Neural cell (in vitro differentiated cells): ENCODE measurements around the gene GFPT2. TPM values are rescaled to one million over a fixed set of nuclear protein-coding genes. Genes with fewer than 3 reads are reported as not detected.

Experiments used
- H2AFZ ChIP-seq: fragments of 200-600, 300-800 bp; sonication (generic), shearing (Covaris generic); 2 replicates; pipeline ENCODE4 v1.6.0; 2014; ENCODE audit warnings: low read depth, mild to moderate bottlenecking, antibody characterized with exemption, low read length, moderate library complexity
- H3F3A ChIP-seq: fragments of 200-600 bp; shearing (Covaris generic); 2 replicates; pipeline ENCODE4 v1.6.1; 2016; ENCODE audit warnings: mild to moderate bottlenecking, moderate library complexity, mixed read lengths, antibody characterized with exemption, low read length; ENCODE audit not compliant: insufficient read depth, poor library complexity, severe bottlenecking
- H3K27ac ChIP-seq: fragments of 200-600, 300-800 bp; sonication (generic), shearing (Covaris generic); 2 replicates; pipeline ENCODE4 v1.5.1; 2014; ENCODE audit warnings: mild to moderate bottlenecking, low read length, moderate library complexity
- H3K27me3 ChIP-seq: fragments of 300-800, 200-600 bp; sonication (generic), shearing (Covaris generic); 2 replicates; pipeline ENCODE4 v1.6.0; 2014; ENCODE audit warnings: mild to moderate bottlenecking, low read depth, low read length, moderate library complexity; ENCODE audit not compliant: insufficient read depth
- H3K36me3 ChIP-seq: fragments of 300-800, 200-600 bp; sonication (generic), shearing (Covaris generic); 2 replicates; pipeline ENCODE4 v1.5.1; 2014; ENCODE audit warnings: mild to moderate bottlenecking, antibody characterized with exemption, low read length, moderate library complexity; ENCODE audit not compliant: insufficient read depth
- H3K4me2 ChIP-seq: fragments of 300-800, 200-600 bp; sonication (generic), shearing (Covaris generic); 2 replicates; pipeline ENCODE4 v1.6.0; 2014; ENCODE audit warnings: mild to moderate bottlenecking, low read length
- H3K4me3 ChIP-seq: fragments of 300-800, 200-600 bp; sonication (generic), shearing (Covaris generic); 2 replicates; pipeline ENCODE4 v1.5.1; 2014; ENCODE audit warnings: mild to moderate bottlenecking, low read length, moderate library complexity
- H3K79me2 ChIP-seq: fragments of 200-600 bp; shearing (Covaris generic); replicated peaks from 2 replicates; pipeline ENCODE4 v1.6.0; 2014; ENCODE audit warnings: mild to moderate bottlenecking, low read length, moderate library complexity; ENCODE audit not compliant: insufficient read depth
- H3K9ac ChIP-seq: fragments of 300-800, 200-600 bp; sonication (generic), shearing (Covaris generic); 2 replicates; pipeline ENCODE4 v1.6.1; 2016; ENCODE audit warnings: mild to moderate bottlenecking, low read length, mixed read lengths
- H3K9me2 ChIP-seq: fragments of 200-600 bp; shearing (Covaris generic); 2 replicates; pipeline ENCODE4 v1.6.1; 2016; ENCODE audit warnings: mild to moderate bottlenecking, low read length, mixed read lengths; ENCODE audit not compliant: insufficient read depth
- H3K9me3 ChIP-seq: fragments of 200-600, 300-800 bp; sonication (generic), shearing (Covaris generic); 2 replicates; pipeline ENCODE4 v1.6.1; 2016; ENCODE audit warnings: mild to moderate bottlenecking, mixed run types, low read length, moderate library complexity, mixed read lengths
- H4K20me1 ChIP-seq: fragments of 200-600 bp; shearing (Covaris generic); 2 replicates; pipeline ENCODE4 v1.6.1; 2016; ENCODE audit warnings: mild to moderate bottlenecking, mixed run types; ENCODE audit not compliant: insufficient read depth
- EP300 ChIP-seq: fragments of 450-650 bp; conservative IDR thresholded peaks from 2 replicates; pipeline ENCODE4 v1.6.1; 2014; ENCODE audit warnings: antibody characterized with exemption, mild to moderate bottlenecking, moderate library complexity; ENCODE audit not compliant: poor library complexity, severe bottlenecking
- EZH2 ChIP-seq: fragments of 200-600, 300-800 bp; shearing (Covaris generic), sonication (generic); IDR thresholded peaks from 2 replicates; pipeline ENCODE4 v1.6.1; 2014; ENCODE audit warnings: antibody characterized with exemption, low read length, borderline replicate concordance, mild to moderate bottlenecking; ENCODE audit not compliant: insufficient read depth, poor library complexity, severe bottlenecking
- MXI1 ChIP-seq: fragments of 450-650 bp; conservative IDR thresholded peaks from 2 replicates; pipeline ENCODE4 v1.6.1; 2014; ENCODE audit warnings: antibody characterized with exemption, mild to moderate bottlenecking; ENCODE audit not compliant: poor library complexity, severe bottlenecking
- POLR2AphosphoS5 ChIP-seq: IDR thresholded peaks from 2 replicates; pipeline ENCODE4 v1.6.1; 2012
- RAD21 ChIP-seq: fragments of 450-650 bp; conservative IDR thresholded peaks from 2 replicates; pipeline ENCODE4 v1.6.1; 2014; ENCODE audit warnings: antibody characterized with exemption, mild to moderate bottlenecking, moderate library complexity
- SMC3 ChIP-seq: fragments of 450-650 bp; conservative IDR thresholded peaks from 2 replicates; pipeline ENCODE4 v1.6.1; 2014; ENCODE audit warnings: antibody characterized with exemption, mild to moderate bottlenecking, moderate library complexity; ENCODE audit not compliant: poor library complexity
- TAF1 ChIP-seq: IDR thresholded peaks from 2 replicates; pipeline ENCODE4 v1.6.1; 2012; ENCODE audit warnings: low read depth
- polyA plus RNA-seq: library from polyadenylated mRNA; depleted of rRNA; stranded (reverse); fragments of >200 nt; gene quantifications from 2 replicates; pipeline ENCODE4 v1.2.3, GENCODE V29; 2014
- TF ChIP-seq, protein P1 (sequence below): fragments of 450-650 bp; IDR thresholded peaks from 2 replicates; pipeline ENCODE4 v1.5.1; 2014; ENCODE audit warnings: antibody characterized with exemption, mild to moderate bottlenecking, moderate library complexity; ENCODE audit not compliant: poor library complexity, severe bottlenecking
- TF ChIP-seq, protein P2 (sequence below): IDR thresholded peaks from 2 replicates; pipeline ENCODE4 v1.6.1; 2012; ENCODE audit warnings: borderline replicate concordance

Gene GFPT2
- polyA plus RNA-seq, 1 donor from 2014 or later: 9.2 TPM

DNA sequence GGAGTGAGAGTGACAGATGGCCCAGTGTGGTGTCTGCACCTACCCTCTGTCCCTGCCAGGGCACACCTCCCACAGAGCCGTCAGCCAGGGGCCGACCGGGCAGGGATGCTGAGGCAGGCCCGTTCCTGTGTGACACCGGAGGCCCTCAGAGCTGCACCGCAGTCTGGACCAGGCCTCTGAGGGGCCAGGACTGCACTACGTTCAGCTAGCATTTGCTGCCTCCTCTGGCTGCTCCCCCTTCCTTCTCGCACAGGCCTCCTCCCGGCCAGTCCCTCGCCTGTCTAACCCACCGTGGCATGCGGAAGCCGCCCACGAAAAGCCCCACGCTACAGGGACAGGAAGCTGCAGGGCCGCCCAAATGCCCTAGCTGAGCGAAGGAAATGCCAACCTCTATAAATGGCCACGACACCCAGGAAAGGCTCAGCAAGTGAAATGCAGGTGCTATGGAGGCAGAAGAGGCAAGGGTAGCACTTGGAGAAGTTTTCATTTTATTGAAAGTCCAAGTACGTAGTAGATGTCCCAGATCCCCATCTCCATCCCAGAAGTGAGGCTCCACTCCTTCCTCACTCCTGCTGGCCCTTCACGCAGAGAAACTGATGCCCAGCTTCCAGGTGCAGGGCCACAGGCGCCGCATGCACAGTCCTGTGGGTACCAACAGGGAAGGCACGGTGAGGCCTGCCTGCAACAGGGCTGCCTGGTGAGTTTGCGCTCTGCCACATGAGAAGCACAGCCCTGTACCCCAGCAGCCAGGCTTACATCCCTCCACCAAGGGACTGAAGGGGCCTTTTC is 99.9 kb downstream of the GFPT2 start:
- peaks cover 57% of the 10 kb centered on the region for H3K36me3 ChIP-seq
- H3K4me2 ChIP-seq: no peak overlapping the region
- no peaks in the 10 kb centered on the region for H4K20me1 ChIP-seq
- no peak overlapping the region for H2AFZ ChIP-seq
- H3K9me3 ChIP-seq: peaks cover 39% of the 10 kb centered on the region
- no peaks in the 10 kb centered on the region for H3K27me3 ChIP-seq
- H3K9me2 ChIP-seq: no peaks in the 10 kb centered on the region
- H3K4me3 ChIP-seq: no peak overlapping the region
- H3K27ac ChIP-seq: no peak overlapping the region
- no peaks in the 10 kb centered on the region for H3K79me2 ChIP-seq
- no peak overlapping the region for H3K9ac ChIP-seq
- TF ChIP-seq, protein P1, sequence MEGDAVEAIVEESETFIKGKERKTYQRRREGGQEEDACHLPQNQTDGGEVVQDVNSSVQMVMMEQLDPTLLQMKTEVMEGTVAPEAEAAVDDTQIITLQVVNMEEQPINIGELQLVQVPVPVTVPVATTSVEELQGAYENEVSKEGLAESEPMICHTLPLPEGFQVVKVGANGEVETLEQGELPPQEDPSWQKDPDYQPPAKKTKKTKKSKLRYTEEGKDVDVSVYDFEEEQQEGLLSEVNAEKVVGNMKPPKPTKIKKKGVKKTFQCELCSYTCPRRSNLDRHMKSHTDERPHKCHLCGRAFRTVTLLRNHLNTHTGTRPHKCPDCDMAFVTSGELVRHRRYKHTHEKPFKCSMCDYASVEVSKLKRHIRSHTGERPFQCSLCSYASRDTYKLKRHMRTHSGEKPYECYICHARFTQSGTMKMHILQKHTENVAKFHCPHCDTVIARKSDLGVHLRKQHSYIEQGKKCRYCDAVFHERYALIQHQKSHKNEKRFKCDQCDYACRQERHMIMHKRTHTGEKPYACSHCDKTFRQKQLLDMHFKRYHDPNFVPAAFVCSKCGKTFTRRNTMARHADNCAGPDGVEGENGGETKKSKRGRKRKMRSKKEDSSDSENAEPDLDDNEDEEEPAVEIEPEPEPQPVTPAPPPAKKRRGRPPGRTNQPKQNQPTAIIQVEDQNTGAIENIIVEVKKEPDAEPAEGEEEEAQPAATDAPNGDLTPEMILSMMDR: no peak
- no peaks in the 10 kb centered on the region for H3F3A ChIP-seq

DNA sequence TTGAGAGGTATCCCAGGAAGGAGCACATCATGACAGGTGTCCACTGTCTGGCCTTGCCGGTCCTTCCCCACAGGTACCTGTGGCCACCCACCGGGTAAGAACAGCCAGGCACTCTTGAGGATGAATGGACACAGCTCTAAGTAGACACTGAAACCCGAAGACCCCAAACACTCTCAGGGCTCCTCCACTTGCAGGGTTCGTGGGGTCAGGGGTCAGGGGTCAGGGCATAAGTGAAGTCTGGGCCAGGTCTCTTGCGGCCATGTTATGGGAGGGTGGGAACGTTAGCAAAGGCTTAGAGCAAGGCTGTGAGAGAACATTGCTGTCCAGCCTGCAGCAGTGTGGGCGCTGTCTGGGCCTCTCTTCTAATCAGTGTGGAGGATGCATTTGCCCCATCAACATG is 101.2 kb downstream of the GFPT2 start:
- peaks cover 48% of the 10 kb centered on the region for H3K36me3 ChIP-seq
- H3K4me2 ChIP-seq: no peak overlapping the region
- H3F3A ChIP-seq: no peaks in the 10 kb centered on the region
- H3K27ac ChIP-seq: no peak overlapping the region
- no peak overlapping the region for H3K9ac ChIP-seq
- H2AFZ ChIP-seq: no peak overlapping the region
- H3K4me3 ChIP-seq: no peak overlapping the region
- no peaks in the 10 kb centered on the region for H3K79me2 ChIP-seq
- TF ChIP-seq, protein P2, sequence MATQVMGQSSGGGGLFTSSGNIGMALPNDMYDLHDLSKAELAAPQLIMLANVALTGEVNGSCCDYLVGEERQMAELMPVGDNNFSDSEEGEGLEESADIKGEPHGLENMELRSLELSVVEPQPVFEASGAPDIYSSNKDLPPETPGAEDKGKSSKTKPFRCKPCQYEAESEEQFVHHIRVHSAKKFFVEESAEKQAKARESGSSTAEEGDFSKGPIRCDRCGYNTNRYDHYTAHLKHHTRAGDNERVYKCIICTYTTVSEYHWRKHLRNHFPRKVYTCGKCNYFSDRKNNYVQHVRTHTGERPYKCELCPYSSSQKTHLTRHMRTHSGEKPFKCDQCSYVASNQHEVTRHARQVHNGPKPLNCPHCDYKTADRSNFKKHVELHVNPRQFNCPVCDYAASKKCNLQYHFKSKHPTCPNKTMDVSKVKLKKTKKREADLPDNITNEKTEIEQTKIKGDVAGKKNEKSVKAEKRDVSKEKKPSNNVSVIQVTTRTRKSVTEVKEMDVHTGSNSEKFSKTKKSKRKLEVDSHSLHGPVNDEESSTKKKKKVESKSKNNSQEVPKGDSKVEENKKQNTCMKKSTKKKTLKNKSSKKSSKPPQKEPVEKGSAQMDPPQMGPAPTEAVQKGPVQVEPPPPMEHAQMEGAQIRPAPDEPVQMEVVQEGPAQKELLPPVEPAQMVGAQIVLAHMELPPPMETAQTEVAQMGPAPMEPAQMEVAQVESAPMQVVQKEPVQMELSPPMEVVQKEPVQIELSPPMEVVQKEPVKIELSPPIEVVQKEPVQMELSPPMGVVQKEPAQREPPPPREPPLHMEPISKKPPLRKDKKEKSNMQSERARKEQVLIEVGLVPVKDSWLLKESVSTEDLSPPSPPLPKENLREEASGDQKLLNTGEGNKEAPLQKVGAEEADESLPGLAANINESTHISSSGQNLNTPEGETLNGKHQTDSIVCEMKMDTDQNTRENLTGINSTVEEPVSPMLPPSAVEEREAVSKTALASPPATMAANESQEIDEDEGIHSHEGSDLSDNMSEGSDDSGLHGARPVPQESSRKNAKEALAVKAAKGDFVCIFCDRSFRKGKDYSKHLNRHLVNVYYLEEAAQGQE: no peak
- TF ChIP-seq, protein P1: no peak
- no peak for TF ChIP-seq EZH2
- no peak for TF ChIP-seq POLR2AphosphoS5
- no peak for TF ChIP-seq TAF1
- TF ChIP-seq SMC3: no peak
- no peak for TF ChIP-seq MXI1
- no peak for TF ChIP-seq RAD21
- no peak for TF ChIP-seq EP300
- H3K27me3 ChIP-seq: no peaks in the 10 kb centered on the region
- H4K20me1 ChIP-seq: no peaks in the 10 kb centered on the region
- no peaks in the 10 kb centered on the region for H3K9me2 ChIP-seq
- peaks cover 25% of the 10 kb centered on the region for H3K9me3 ChIP-seq
